ENCODE results near the gene IQSEC3. TPM values are rescaled to one million over a fixed set of nuclear protein-coding genes. Genes with fewer than 3 reads are reported as not detected.

IQSEC3 gene
- total and polyA plus RNA-seq, 2 of the 13 experiments (the other 11 are each of a cell fraction or from before 2014, with no cell fraction given), result not detected

GRCh38 chr12:87315-87714 is 20.7 kb downstream of the IQSEC3 start:
- BruUV-seq (replicated peaks), result no TSS peak
- TF ChIP-seq ARNT2 (CRISPR knock-in tag; IDR thresholded peaks at IDR 0.05; ENCODE audit: low read depth), result no peak
- TF ChIP-seq, protein P1, sequence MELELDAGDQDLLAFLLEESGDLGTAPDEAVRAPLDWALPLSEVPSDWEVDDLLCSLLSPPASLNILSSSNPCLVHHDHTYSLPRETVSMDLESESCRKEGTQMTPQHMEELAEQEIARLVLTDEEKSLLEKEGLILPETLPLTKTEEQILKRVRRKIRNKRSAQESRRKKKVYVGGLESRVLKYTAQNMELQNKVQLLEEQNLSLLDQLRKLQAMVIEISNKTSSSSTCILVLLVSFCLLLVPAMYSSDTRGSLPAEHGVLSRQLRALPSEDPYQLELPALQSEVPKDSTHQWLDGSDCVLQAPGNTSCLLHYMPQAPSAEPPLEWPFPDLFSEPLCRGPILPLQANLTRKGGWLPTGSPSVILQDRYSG (CRISPR knock-in tag; IDR thresholded peaks at IDR 0.05), result no peak
- TF ChIP-seq SCMH1 (CRISPR knock-in tag; IDR thresholded peaks at IDR 0.05; ENCODE audit: borderline replicate concordance), result no peak
- no peak for TF ChIP-seq EED (CRISPR knock-in tag; IDR thresholded peaks at IDR 0.05)
- ATAC-seq (no peak), FAIRE-seq (no peak), DNase-seq (ENCODE audit: low spot score) (no peak)
- no peak overlapping the region for H3K27ac ChIP-seq (ENCODE audit: extremely low read length, insufficient read depth, low read length)
- peaks cover 8% of the 10 kb centered on the region; the same call in 1 of the 2 replicates for H3K9me3 ChIP-seq (ENCODE audit: low read length)
- H3K27me3 ChIP-seq (ENCODE audit: control insufficient read depth in 1 of 2, insufficient read depth in 2 of 2, low read length in 2 of 2), result peaks cover 0 to 31% of the 10 kb centered on the region in 2 experiments; a peak in 3 of 5 replicates
- 63% methylated on average over 2 of the region's 2 CpGs for WGBS (ENCODE audit: low lambda C conversion rate)
- no peak overlapping the region for H2AFZ ChIP-seq (ENCODE audit: low read length)
- POLR2A ChIA-PET, result no interaction called here
- H3K79me2 ChIP-seq (ENCODE audit: insufficient read depth, low read length), result no peaks in the 10 kb centered on the region
- no peak overlapping the region for H3K9ac ChIP-seq (ENCODE audit: insufficient read depth, low read depth, low read length)
- intact Hi-C loops (cut with micrococcal nuclease; ENCODE audit: unreplicated experiment) (no loop called here), in situ Hi-C loops (cut with HindIII; ENCODE audit: extremely low pct_ligation_motif_present, low pct_unique_long_range_greater_than_20kb) (no loop called here)
- CTCF ChIA-PET (ENCODE audit: low intra/inter-chr PET ratio, low total read pairs), result no interaction called here
- 0 out of 2 replicates have a peak, but pooled peaks cover 9% of the 10 kb centered on the region for H3K4me1 ChIP-seq (ENCODE audit: insufficient read depth, low read length)
- H3K4me2 ChIP-seq (ENCODE audit: low read depth, low read length), result no peak overlapping the region
- no peaks in the 10 kb centered on the region for H3K36me3 ChIP-seq (replicated peaks in 1 of 2; ENCODE audit: control insufficient read depth in 1 of 2, insufficient read depth in 2 of 2, low read length in 2 of 2)
- H3K4me3 ChIP-seq (replicated peaks in 1 of 3; ENCODE audit: insufficient read depth in 1 of 3, low read depth in 2 of 3, low read length in 3 of 3), result no peak overlapping the region
- no peaks in the 10 kb centered on the region for H4K20me1 ChIP-seq (ENCODE audit: insufficient read depth, low read length)

- no peaks in the 10 kb centered on the region for H4K20me1 ChIP-seq (ENCODE audit: insufficient read depth, low read length)
- ChIA-PET POLR2A (no interaction called here), CTCF (ENCODE audit: low intra/inter-chr PET ratio, low total read pairs) (no interaction called here)
- no peak overlapping the region for H2AFZ ChIP-seq (ENCODE audit: low read length)
- WGBS (ENCODE audit: low lambda C conversion rate), result 57% methylated on average over 9 of the region's 9 CpGs
- H3K9ac ChIP-seq (ENCODE audit: insufficient read depth, low read depth, low read length), result no peak overlapping the region
- DNase-seq (ENCODE audit: low spot score) (no peak), ATAC-seq (no peak), FAIRE-seq (no peak)
- no peaks in the 10 kb centered on the region for H3K79me2 ChIP-seq (ENCODE audit: insufficient read depth, low read length)
- H3K36me3 ChIP-seq (replicated peaks in 1 of 2; ENCODE audit: control insufficient read depth in 1 of 2, insufficient read depth in 2 of 2, low read length in 2 of 2), result no peaks in the 10 kb centered on the region
- no peak overlapping the region for H3K4me3 ChIP-seq (replicated peaks in 1 of 3; ENCODE audit: insufficient read depth in 1 of 3, low read depth in 2 of 3, low read length in 3 of 3)
- intact Hi-C loops (cut with micrococcal nuclease; ENCODE audit: unreplicated experiment), result no loop called here
- no peak overlapping the region for H3K27ac ChIP-seq (ENCODE audit: extremely low read length, insufficient read depth, low read length)
- H3K9me3 ChIP-seq (ENCODE audit: low read length), result peaks cover 8% of the 10 kb centered on the region; the same call in 1 of the 2 replicates
- peaks cover 0 to 26% of the 10 kb centered on the region in 2 experiments; a peak in 3 of 5 replicates for H3K27me3 ChIP-seq (ENCODE audit: control insufficient read depth in 1 of 2, insufficient read depth in 2 of 2, low read length in 2 of 2)
- in situ Hi-C loops (cut with HindIII; ENCODE audit: extremely low pct_ligation_motif_present, low pct_unique_long_range_greater_than_20kb), result no loop called here
- H3K4me2 ChIP-seq (ENCODE audit: low read depth, low read length), result no peak overlapping the region
- H3K4me1 ChIP-seq (ENCODE audit: insufficient read depth, low read length), result 0 out of 2 replicates have a peak, but pooled peaks cover 9% of the 10 kb centered on the region
- no TSS peak for BruUV-seq (replicated peaks)
- TF ChIP-seq NCOA1 (CRISPR knock-in tag; IDR thresholded peaks at IDR 0.05) (no peak), ZSCAN30 (CRISPR knock-in tag; IDR thresholded peaks at IDR 0.05) (no peak), ZNF30 (CRISPR knock-in tag; IDR thresholded peaks at IDR 0.05) (no peak), ZNF225 (CRISPR knock-in tag; IDR thresholded peaks at IDR 0.05) (no peak), ZMYM4 (CRISPR knock-in tag; IDR thresholded peaks at IDR 0.05) (no peak), ZFP82 (CRISPR knock-in tag; IDR thresholded peaks at IDR 0.05; ENCODE audit: borderline replicate concordance) (no peak), ZNF598 (CRISPR knock-in tag; IDR thresholded peaks at IDR 0.05; ENCODE audit: borderline replicate concordance) (no peak), ATF3 (CRISPR knock-in tag; IDR thresholded peaks at IDR 0.05) (no peak), ZNF513 (CRISPR knock-in tag; conservative IDR thresholded peaks at IDR 0.05) (no peak)
- TF ChIP-seq, protein P2, sequence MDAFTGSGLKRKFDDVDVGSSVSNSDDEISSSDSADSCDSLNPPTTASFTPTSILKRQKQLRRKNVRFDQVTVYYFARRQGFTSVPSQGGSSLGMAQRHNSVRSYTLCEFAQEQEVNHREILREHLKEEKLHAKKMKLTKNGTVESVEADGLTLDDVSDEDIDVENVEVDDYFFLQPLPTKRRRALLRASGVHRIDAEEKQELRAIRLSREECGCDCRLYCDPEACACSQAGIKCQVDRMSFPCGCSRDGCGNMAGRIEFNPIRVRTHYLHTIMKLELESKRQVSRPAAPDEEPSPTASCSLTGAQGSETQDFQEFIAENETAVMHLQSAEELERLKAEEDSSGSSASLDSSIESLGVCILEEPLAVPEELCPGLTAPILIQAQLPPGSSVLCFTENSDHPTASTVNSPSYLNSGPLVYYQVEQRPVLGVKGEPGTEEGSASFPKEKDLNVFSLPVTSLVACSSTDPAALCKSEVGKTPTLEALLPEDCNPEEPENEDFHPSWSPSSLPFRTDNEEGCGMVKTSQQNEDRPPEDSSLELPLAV (CRISPR knock-in tag; conservative IDR thresholded peaks at IDR 0.05; ENCODE audit: low read depth), result no peak
These were observed 21.3 kb downstream of the IQSEC3 start for GRCh38 chr12:87856-88255.
